Hepatocyte (in vitro differentiated cells): ENCODE data around the gene TRAF3.

Experiments used
- EZH2 ChIP-seq: fragments of 200-600 bp; sonication (generic); IDR thresholded peaks from 2 replicates; pipeline ENCODE4 v1.6.1; 2016; ENCODE audit warnings: antibody characterized with exemption, mild to moderate bottlenecking, borderline replicate concordance
- TF ChIP-seq, protein P1 (sequence below): fragments of 200-600 bp; sonication (generic); IDR thresholded peaks from 2 replicates; pipeline ENCODE4 v1.5.1; 2016; ENCODE audit warnings: antibody characterized with exemption, mild to moderate bottlenecking; ENCODE audit not compliant: poor library complexity

DNA sequence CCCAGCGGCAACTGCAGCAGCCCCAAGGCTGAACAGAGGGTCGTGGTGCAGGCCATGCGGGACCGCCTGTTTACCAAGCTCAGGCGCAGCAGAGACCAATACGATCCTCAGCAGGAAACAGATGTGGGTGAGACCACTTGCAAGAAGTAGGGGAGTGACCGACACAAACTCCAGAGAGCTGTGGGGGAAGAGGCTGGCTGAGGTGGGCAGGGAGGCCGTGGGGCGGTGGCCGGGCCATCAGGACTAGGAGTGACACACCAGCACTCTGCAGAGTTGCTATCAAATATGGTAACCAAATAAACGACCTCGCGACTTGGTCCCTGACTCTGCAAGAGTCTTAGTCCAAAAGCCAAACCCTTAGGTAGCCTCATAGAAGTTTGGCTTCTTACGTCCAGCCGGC lies 175.9 kb downstream of the TRAF3 start:
- TF ChIP-seq EZH2: no peak
- TF ChIP-seq, protein P1, sequence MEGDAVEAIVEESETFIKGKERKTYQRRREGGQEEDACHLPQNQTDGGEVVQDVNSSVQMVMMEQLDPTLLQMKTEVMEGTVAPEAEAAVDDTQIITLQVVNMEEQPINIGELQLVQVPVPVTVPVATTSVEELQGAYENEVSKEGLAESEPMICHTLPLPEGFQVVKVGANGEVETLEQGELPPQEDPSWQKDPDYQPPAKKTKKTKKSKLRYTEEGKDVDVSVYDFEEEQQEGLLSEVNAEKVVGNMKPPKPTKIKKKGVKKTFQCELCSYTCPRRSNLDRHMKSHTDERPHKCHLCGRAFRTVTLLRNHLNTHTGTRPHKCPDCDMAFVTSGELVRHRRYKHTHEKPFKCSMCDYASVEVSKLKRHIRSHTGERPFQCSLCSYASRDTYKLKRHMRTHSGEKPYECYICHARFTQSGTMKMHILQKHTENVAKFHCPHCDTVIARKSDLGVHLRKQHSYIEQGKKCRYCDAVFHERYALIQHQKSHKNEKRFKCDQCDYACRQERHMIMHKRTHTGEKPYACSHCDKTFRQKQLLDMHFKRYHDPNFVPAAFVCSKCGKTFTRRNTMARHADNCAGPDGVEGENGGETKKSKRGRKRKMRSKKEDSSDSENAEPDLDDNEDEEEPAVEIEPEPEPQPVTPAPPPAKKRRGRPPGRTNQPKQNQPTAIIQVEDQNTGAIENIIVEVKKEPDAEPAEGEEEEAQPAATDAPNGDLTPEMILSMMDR: no peak
